Measurements from ENCODE around the gene APBA1.

- no peak for TF ChIP-seq CTCF (IDR thresholded peaks at IDR 0.05 in 2 of 3, conservative IDR thresholded peaks at IDR 0.05 in 1 of 3; ENCODE audit: insufficient read depth in 2 of 3, low read depth in 1 of 3, low read length in 3 of 3)
- TF ChIP-seq JUNB (CRISPR knock-in tag; conservative IDR thresholded peaks at IDR 0.05), result no peak
- TF ChIP-seq, protein P1, sequence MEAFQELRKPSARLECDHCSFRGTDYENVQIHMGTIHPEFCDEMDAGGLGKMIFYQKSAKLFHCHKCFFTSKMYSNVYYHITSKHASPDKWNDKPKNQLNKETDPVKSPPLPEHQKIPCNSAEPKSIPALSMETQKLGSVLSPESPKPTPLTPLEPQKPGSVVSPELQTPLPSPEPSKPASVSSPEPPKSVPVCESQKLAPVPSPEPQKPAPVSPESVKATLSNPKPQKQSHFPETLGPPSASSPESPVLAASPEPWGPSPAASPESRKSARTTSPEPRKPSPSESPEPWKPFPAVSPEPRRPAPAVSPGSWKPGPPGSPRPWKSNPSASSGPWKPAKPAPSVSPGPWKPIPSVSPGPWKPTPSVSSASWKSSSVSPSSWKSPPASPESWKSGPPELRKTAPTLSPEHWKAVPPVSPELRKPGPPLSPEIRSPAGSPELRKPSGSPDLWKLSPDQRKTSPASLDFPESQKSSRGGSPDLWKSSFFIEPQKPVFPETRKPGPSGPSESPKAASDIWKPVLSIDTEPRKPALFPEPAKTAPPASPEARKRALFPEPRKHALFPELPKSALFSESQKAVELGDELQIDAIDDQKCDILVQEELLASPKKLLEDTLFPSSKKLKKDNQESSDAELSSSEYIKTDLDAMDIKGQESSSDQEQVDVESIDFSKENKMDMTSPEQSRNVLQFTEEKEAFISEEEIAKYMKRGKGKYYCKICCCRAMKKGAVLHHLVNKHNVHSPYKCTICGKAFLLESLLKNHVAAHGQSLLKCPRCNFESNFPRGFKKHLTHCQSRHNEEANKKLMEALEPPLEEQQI (IDR thresholded peaks at IDR 0.05), result no peak
- no peak for TF ChIP-seq BACH1 (tag; IDR thresholded peaks at IDR 0.05)
- TF ChIP-seq IRF9 (tag; IDR thresholded peaks at IDR 0.05), result no peak
- no peak for TF ChIP-seq CLOCK (CRISPR knock-in tag; IDR thresholded peaks at IDR 0.05; ENCODE audit: borderline replicate concordance)
- TF ChIP-seq MAFF (IDR thresholded peaks at IDR 0.05; ENCODE audit: low read length), result no peak
These were observed 242.0 kb downstream of the APBA1 start for GRCh38 chr9:69430206-69430605.
